ENCODE data around the gene GJB6. TPM values are rescaled to one million over a fixed set of nuclear protein-coding genes. Genes with fewer than 3 reads are reported as not detected.

The GJB6 gene
- total RNA-seq, 6 experiments from 2014 or later: not detected

GRCh38 chr13:20188667-20189553, 43.2 kb downstream of the GJB6 start:
- Histone ChIP-seq H3K4me1 (peaks cover 0 to 38% (median 17%) of the 10 kb centered on the region in 4 donors), H3K27me3 (no peaks in the 10 kb centered on the region), H3K36me3 (peaks cover 0 to 10% (median 0%) of the 10 kb centered on the region in 4 donors), H3K27ac (no peak overlapping the region), H3K4me3 (no peak overlapping the region), H3K9me3 (peaks cover 0 to 4% (median 0%) of the 10 kb centered on the region in 4 donors)
- no peak for ATAC-seq
- intact Hi-C loops (cut with DNase I): no loop called here
- TF ChIP-seq POLR2A (IDR thresholded peaks at IDR 0.05) (no peak), CTCF (IDR thresholded peaks at IDR 0.05) (no peak)
- 74% methylated on average over 27 of the region's 28 CpGs for WGBS (ENCODE audit: insufficient coverage, low coverage, low lambda C conversion rate, missing lambda C conversion rate)
- DNase-seq: no peak

GRCh38 chr13:20186771-20187170, 45.3 kb downstream of the GJB6 start:
- DNase-seq (no peak), ATAC-seq (no peak)
- no peaks in the 10 kb centered on the region for H3K27me3 ChIP-seq
- no peak overlapping the region for H3K27ac ChIP-seq
- peaks cover 0 to 4% (median 0%) of the 10 kb centered on the region in 4 donors for H3K9me3 ChIP-seq
- H3K4me3 ChIP-seq: no peak overlapping the region
- intact Hi-C loops (cut with DNase I): no loop called here
- peaks cover 0 to 10% (median 0%) of the 10 kb centered on the region in 4 donors for H3K36me3 ChIP-seq
- TF ChIP-seq POLR2A (IDR thresholded peaks at IDR 0.05): no peak
- TF ChIP-seq CTCF (IDR thresholded peaks at IDR 0.05): no peak
- peaks cover 0 to 32% (median 16%) of the 10 kb centered on the region in 4 donors for H3K4me1 ChIP-seq
- WGBS (ENCODE audit: insufficient coverage, low coverage, low lambda C conversion rate, missing lambda C conversion rate): 25% methylated on average over 3 of the region's 6 CpGs

GRCh38 chr13:20185366-20186056, 46.6 kb downstream of the GJB6 start:
- intact Hi-C loops (cut with DNase I): no loop called here
- Histone ChIP-seq H3K4me1 (peaks cover 0 to 20% (median 10%) of the 10 kb centered on the region in 4 donors), H3K4me3 (no peak overlapping the region), H3K27ac (no peak overlapping the region), H3K36me3 (peaks cover 0 to 10% (median 0%) of the 10 kb centered on the region in 4 donors), H3K9me3 (peaks cover 0 to 4% (median 0%) of the 10 kb centered on the region in 4 donors), H3K27me3 (no peaks in the 10 kb centered on the region)
- no peak for ATAC-seq
- 55% methylated on average over 4 of the region's 12 CpGs for WGBS (ENCODE audit: insufficient coverage, low coverage, low lambda C conversion rate, missing lambda C conversion rate)
- TF ChIP-seq POLR2A (IDR thresholded peaks at IDR 0.05) (no peak), CTCF (IDR thresholded peaks at IDR 0.05) (no peak)
- DNase-seq: no peak

- peak; percentile 96 to 98 (median 97) for ATAC-seq
- Histone ChIP-seq H3K27ac (no peak overlapping the region), H3K27me3 (no peaks in the 10 kb centered on the region), H3K4me1 (peaks cover 0 to 2% (median 0%) of the 10 kb centered on the region in 4 donors), H3K36me3 (no peaks in the 10 kb centered on the region), H3K4me3 (no peak overlapping the region), H3K9me3 (peaks cover 0 to 1% (median 0%) of the 10 kb centered on the region in 4 donors)
- intact Hi-C loops (cut with DNase I): no loop called here
- 16% methylated on average over 5 of the region's 5 CpGs for WGBS (ENCODE audit: insufficient coverage, low coverage, low lambda C conversion rate, missing lambda C conversion rate)
- TF ChIP-seq POLR2A (IDR thresholded peaks at IDR 0.05) (no peak), CTCF (IDR thresholded peaks at IDR 0.05) (peak; percentile 74 to 91 (median 86))
- DNase-seq: no peak
Observed at GRCh38 chr13:20182231-20182846, 49.8 kb downstream of the GJB6 start.
